Measurements from ENCODE around the gene TULP1. TPM values are rescaled to one million over a fixed set of nuclear protein-coding genes. Genes with fewer than 3 reads are reported as not detected.

TULP1 gene
- total RNA-seq, 1 experiment from 2014 or later: not detected

DNA sequence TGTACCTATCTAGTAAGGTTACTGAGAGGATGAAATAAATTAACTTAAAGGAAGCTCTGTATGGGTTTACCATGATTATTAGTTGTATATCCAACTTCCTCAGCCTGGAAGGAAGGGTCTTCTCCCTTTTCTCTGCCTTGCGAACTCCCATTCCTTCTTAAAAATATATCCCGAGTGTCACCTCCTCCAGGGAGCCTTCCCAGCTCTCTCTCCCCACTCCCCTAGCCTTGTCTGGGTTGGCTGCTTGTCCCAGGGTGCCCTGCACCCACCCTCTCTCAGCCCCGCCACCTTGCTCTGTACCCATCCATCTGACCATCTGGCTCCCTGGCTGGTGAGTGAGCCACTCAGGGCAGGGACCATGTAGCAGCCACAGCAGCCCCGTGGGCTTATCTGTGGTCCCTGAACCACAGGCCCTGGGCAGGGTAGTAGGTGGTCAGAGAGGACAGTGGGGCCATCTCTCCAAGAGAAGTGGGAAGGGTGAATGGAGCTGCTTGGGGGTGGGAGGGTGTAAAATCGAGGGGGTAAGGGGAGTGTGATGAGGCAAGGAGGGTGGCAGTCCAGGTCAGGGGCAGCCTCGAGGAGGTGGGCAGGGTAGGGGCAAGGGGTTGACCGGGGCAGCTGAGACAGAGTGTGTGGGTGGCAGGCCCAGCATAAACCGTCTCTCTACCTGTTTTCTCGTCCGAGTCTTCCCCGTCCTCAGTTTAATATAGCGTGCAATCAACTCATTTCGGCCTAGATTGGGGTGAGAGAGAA lies 28.6 kb downstream of the TULP1 start:
- DNase-seq (ENCODE audit: low read depth): no peak

DNA sequence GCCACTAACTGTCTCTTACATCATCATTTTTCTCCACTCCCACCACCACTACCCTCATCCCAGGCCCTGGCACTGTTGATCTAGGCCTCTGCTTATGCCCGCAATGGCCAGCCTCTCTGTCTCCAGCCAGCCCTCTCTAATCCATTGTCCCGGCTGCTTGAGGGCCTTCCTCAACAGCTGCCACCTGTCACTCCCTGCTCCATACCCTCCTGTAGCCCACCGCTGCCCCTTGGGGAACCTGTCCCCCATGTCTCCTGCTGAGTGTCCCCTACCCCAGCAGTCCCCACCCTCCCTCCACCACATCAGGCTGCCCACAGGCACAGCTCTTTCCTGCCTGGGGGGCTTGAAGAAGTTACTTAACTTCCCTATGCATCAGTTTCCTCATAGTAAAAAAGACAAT lies 29.2 kb downstream of the TULP1 start:
- no peak for DNase-seq (ENCODE audit: low read depth)

DNA sequence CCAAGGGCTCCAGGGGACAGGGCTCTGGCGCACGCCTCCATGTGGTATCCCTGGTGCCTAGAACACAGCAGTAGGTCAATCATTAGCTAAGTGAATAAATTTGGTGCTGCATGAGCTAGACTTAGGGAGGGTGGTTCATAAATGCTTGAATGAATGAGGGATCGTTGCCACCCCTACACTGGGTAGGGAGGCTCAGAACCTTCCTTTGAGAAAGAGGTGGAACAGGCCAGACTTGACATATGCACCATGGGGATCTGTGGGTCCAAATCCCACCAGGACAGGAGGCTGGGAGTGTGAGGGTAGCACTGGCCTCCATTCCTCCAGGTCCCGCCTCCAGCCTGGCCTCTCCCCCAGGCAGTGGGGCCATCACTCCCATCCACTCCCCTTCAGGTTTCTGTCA lies 29.6 kb downstream of the TULP1 start:
- DNase-seq (ENCODE audit: low read depth): no peak

DNA sequence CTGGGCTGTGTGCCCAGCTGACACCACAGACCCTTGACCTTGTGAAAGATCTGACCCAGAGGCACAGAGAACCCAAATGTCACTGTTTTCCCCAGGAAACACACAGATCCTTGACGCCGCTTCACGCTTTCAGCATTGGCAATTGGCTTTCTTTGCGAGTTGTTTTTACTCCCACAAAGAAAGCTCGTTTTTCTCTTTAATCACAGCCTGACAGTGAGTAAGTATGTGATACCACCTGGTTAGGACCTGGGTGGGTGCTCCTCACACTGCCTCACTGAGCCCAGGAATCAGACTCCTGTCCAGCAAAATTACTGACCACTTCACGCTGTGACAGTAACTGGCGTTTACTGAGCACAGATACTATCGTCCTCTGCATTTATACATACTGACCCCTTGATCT lies 31.5 kb downstream of the TULP1 start:
- DNase-seq (ENCODE audit: low read depth): no peak

GRCh38 chr6:35480176-35480575 lies 32.5 kb downstream of the TULP1 start:
- DNase-seq (ENCODE audit: low read depth): no peak

GRCh38 chr6:35478259-35478658 lies 34.4 kb downstream of the TULP1 start:
- DNase-seq (ENCODE audit: low read depth): no peak

- no peak for DNase-seq (ENCODE audit: low read depth)
Measured at GRCh38 chr6:35477551-35478179, 35.0 kb downstream of the TULP1 start.

- DNase-seq (ENCODE audit: low read depth): no peak
Measured at GRCh38 chr6:35477028-35477427, 35.7 kb downstream of the TULP1 start.

- DNase-seq (ENCODE audit: low read depth): no peak
Measured at GRCh38 chr6:35476004-35476403, 36.7 kb downstream of the TULP1 start.

DNA sequence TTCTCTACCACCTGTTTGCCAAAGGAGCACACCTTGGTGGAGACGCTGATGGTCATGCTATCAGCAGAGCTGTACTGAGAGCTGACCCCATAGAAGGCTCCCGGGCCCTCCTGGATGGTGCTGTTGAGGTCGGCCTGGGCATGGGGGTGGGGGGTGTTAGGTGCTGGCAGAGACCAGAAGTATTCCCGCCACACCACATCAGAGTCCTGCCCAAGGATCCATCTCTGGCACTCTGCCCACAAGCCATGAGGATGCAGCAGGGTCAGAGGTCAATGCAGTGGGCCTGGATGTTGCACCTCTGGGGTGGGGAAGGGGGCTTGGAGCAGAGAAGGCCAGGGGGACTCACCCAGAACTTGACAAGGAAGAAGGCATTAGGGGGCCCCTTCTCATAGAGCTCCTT lies 37.1 kb downstream of the TULP1 start:
- no peak for DNase-seq (ENCODE audit: low read depth)

GRCh38 chr6:35474942-35475570 lies 37.6 kb downstream of the TULP1 start:
- DNase-seq (ENCODE audit: low read depth): no peak

DNA sequence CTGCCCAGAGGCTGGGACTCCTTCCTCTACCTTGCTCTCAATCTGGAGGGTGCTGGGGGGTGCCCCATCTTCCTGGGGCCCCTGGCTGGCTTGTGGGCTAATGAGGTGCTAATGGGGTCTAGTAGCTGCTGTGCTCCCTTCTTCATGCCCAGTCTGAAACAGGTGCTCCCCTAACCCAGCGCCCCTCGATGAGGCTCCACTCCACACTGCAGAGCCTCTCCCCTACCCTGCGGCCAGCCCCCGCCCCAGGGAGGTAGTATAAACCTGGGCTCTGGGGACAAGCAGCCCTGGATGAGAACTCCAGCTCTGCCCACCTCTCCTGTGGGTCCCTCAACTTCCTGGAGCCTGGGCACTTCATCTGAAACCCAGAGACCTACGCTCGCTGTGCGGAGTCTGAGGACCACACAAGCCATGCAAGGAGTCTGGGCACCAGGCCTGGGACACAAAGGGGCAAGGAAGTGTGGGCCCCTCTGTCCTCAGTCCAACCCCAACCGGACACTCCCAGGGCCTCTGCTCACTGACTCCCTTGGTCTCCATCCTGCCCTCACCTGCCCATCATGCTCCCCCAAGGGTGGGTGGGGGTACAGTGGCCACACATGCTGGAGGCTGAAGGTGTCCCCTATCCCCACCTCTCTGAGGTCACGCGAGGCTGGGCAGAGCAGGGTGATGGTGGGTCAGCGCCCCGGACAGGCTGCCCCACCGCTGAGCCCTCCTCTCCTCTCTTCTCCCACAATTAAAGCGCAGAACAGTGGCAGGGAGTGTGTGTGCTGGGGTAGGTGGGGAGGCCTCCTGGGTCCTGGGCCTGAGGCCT lies 38.4 kb downstream of the TULP1 start:
- no peak for DNase-seq (ENCODE audit: low read depth)

DNA sequence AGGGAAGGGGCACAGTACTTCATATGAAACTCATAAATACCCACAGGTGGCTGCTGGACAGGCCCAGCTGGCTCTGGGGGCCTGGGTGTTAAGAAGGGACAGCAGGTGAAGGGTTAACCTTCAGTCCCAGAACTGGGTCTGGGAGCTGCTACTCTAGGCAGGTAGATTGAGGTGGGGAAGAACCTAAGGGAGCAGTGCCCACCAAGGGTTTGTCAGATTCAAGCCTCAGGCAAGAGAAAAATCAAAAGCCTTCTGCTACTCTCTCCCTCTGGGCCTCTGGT lies 38.9 kb downstream of the TULP1 start:
- peak; percentile 18 for DNase-seq (ENCODE audit: low read depth)

DNA sequence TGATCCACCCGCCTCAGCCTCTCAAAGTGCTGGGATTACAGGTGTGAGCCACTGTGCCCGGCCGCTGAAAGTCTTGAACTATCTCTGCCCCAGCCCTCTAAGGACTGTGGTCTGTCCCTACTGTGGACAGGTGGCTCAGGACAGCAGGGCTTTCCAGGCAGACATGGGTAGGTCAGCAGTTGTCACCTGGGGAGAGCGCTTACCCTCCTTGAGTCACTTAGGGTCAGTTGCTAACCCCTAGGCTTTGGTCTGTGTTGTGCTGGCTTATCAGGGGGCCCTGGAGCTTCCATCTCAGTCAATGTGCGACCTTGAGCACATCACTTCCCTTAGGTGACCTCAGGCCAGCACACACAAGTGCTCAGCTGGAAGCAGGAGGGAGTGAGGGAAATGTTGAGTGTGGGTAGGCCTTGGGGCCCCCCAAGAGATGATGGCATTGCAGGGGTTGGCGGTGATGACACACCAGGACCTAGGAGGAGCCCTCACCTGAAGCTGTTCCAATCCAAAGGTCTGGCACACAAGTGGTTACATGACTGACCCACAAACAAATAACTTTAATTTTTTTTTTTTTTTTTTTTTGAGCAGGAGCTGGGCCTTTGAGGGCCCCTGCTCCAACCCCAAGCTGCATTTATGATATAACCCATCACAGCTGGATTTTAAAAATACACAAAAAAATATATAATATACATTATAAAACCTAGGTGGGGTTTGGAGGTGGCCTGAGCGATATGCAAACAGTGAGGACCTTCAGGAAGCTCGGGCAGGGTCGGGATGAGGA lies 39.4 kb downstream of the TULP1 start:
- DNase-seq (ENCODE audit: low read depth): no peak

GRCh38 chr6:35471836-35472345 lies 40.8 kb downstream of the TULP1 start:
- no peak for DNase-seq (ENCODE audit: low read depth)

- peak; percentile 33 for DNase-seq (ENCODE audit: low read depth)
Measured at GRCh38 chr6:35470663-35471120, 42.0 kb downstream of the TULP1 start.

GRCh38 chr6:35469751-35470662 lies 42.7 kb downstream of the TULP1 start:
- peak; percentile 36 for DNase-seq (ENCODE audit: low read depth)

DNA sequence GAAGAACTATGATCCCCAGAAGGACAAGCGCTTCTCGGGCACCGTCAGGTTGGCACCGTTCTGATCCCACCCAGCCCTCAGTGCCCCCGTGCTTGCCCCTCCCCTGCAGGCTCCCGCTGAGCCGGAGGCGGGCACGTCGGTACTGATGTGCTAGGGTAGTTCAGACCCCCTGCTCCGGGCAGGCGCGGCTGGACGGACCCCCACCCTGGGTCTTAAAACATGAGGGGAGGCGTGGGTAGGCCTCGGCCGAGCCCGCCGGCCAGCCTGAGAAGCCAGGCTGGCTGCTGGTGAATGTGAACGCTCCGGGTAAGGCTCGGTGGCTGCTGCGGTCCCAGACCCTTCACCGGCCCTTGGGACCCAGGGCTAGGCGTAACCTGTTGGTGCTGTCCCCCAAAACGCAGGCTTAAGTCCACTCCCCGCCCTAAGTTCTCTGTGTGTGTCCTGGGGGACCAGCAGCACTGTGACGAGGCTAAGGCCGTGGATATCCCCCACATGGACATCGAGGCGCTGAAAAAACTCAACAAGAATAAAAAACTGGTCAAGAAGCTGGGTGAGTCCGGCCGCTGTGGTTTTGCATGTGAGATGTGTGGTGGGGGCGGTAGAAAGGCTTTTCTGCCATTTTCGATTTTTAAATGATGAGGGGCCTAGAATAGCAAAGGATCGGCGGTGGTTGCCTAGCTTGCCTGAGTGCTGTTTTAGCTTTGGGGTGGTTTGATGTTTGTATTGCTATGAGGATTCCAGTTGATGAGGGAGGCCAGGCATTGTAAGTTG lies 43.5 kb downstream of the TULP1 start:
- DNase-seq (ENCODE audit: low read depth): peak; percentile 10

- peak; percentile 98 for DNase-seq (ENCODE audit: low read depth)
Measured at GRCh38 chr6:35468181-35468979, 44.3 kb downstream of the TULP1 start, which contains the start of gene RPL10A. TSS of gene RPL10A (plus strand) at chr6:35468401. CDS start at chr6:35468435, 34 bp downstream.

All from M059J (cell line).